Activated CD4-positive, CD25-positive, alpha-beta regulatory T cell treated with anti-CD3 and anti-CD28 coated beads, Interleukin-2, amount 50 U/mL, for 24 hours (primary cell): ENCODE measurements around the gene CBFA2T3.
A peak's percentile ranks its signal among the peaks of the same experiment; 100 is the strongest.

ENCODE experiments used
- ATAC-seq, 2 donors: fragments of 150-1000 bp; cut with Tn5 transposase; one replicate each; pipeline ENCODE4 v1.10.0; 2021; ENCODE audit warnings: mild to moderate bottlenecking in 1 of 2, moderate library complexity in 1 of 2

CBFA2T3 gene

GRCh38 chr16:88995194-88995593, 18.2 kb upstream of the CBFA2T3 start:
- ATAC-seq, result no peak

- ATAC-seq, result no peak
Observed at GRCh38 chr16:88994695-88995094, 17.7 kb upstream of the CBFA2T3 start.

GRCh38 chr16:88993946-88994600, 17.1 kb upstream of the CBFA2T3 start:
- ATAC-seq, result no peak

- ATAC-seq, result no peak
Observed at GRCh38 chr16:88993166-88993761, 16.3 kb upstream of the CBFA2T3 start.

- peak in 1 of 2 donors; percentile 25 for ATAC-seq
Observed at GRCh38 chr16:88992351-88993165, 15.6 kb upstream of the CBFA2T3 start.

GRCh38 chr16:88991813-88992350, 14.9 kb upstream of the CBFA2T3 start:
- no peak for ATAC-seq

- no peak for ATAC-seq
Observed at GRCh38 chr16:88989852-88990547, 13.0 kb upstream of the CBFA2T3 start.

- no peak for ATAC-seq
Observed at GRCh38 chr16:88988980-88989811, 12.2 kb upstream of the CBFA2T3 start.

GRCh38 chr16:88985521-88985920, 8.5 kb upstream of the CBFA2T3 start:
- ATAC-seq, result no peak

GRCh38 chr16:88983771-88984687, 7.0 kb upstream of the CBFA2T3 start:
- peak; percentile 31 to 40 for ATAC-seq

- ATAC-seq, result no peak
Observed at GRCh38 chr16:88983165-88983564, 6.2 kb upstream of the CBFA2T3 start.

GRCh38 chr16:88982286-88983084, 5.5 kb upstream of the CBFA2T3 start:
- ATAC-seq, result no peak

- no peak for ATAC-seq
Observed at GRCh38 chr16:88979353-88980015, 2.5 kb upstream of the CBFA2T3 start.

GRCh38 chr16:88978608-88979346, 1.8 kb upstream of the CBFA2T3 start:
- peak; percentile 26 to 37 for ATAC-seq

- no peak for ATAC-seq
Observed at GRCh38 chr16:88977812-88978607, 1.0 kb upstream of the CBFA2T3 start.

GRCh38 chr16:88976366-88977017, 515 bp downstream of the CBFA2T3 start:
- ATAC-seq, result peak; percentile 14 to 22

- ATAC-seq, result no peak
Observed at GRCh38 chr16:88975511-88976061, 1.4 kb downstream of the CBFA2T3 start.
